AG09309 (cell line): ENCODE measurements around the gene KIAA0753.

ENCODE experiments used
- DNase-seq: peaks from one replicate; pipeline ENCODE4 v3.0.0-alpha.2; 2010; ENCODE audit warnings: low read depth
- H3K4me3 ChIP-seq: 2 replicates; pipeline ENCODE4 v1.5.1; 2011; ENCODE audit warnings: mild to moderate bottlenecking, low read depth, low read length, moderate library complexity; ENCODE audit not compliant: control insufficient read depth
- TF ChIP-seq, protein P1 (sequence below): IDR thresholded peaks from 2 replicates; pipeline ENCODE4 v1.5.1; 2011; ENCODE audit warnings: mild to moderate bottlenecking, low read depth, low read length, inconsistent platforms; ENCODE audit not compliant: insufficient read depth, control insufficient read depth; ENCODE audit errors: missing control alignments

KIAA0753 gene

DNA sequence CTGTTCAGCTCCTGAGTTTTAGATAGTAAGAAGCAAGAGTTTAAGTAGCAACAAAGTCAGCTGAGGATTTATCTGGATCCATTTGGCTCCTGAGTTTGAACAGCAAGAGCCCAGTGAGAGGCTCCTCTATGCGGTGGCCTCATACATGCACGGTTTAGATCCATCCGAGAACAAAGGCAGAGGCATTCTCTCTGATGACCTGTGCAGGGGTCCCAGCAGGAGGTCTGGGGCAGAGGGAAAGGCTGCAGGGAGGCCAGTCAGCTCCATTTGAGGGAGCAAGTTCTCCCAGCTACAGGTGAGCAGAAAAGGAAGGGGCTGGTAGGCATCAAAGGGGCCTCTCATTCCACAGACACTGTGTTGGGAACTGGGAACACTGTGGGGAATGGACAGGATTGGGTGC, 100.6 kb downstream of the KIAA0753 start:
- TF ChIP-seq, protein P1, sequence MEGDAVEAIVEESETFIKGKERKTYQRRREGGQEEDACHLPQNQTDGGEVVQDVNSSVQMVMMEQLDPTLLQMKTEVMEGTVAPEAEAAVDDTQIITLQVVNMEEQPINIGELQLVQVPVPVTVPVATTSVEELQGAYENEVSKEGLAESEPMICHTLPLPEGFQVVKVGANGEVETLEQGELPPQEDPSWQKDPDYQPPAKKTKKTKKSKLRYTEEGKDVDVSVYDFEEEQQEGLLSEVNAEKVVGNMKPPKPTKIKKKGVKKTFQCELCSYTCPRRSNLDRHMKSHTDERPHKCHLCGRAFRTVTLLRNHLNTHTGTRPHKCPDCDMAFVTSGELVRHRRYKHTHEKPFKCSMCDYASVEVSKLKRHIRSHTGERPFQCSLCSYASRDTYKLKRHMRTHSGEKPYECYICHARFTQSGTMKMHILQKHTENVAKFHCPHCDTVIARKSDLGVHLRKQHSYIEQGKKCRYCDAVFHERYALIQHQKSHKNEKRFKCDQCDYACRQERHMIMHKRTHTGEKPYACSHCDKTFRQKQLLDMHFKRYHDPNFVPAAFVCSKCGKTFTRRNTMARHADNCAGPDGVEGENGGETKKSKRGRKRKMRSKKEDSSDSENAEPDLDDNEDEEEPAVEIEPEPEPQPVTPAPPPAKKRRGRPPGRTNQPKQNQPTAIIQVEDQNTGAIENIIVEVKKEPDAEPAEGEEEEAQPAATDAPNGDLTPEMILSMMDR: no peak
- no peak for DNase-seq
- no peak overlapping the region for H3K4me3 ChIP-seq

DNA sequence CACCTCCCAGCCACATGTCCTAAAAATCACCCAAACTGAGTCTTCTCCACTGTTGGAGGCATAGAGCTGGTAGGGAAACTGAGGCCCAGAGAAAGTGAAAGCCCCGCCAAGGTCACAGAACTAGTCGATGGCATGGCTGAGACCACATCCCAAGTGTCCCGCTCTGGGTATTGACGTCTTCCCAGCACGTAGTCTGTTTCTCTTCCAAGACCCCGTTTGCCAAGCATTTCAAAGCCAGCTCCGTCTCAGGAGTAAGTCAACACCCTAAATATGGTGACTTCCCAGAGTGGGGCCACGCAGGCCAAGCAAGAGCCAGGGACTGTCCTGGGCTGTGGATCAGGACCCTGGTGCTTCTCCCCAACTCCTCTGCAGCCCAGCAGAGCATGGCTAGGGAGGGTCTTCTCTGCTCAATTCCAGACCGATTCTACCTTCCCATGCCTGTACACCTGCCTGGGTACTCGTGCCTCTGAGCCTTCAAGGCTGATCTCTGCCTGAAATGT, 103.9 kb downstream of the KIAA0753 start:
- TF ChIP-seq, protein P1: no peak
- no peak for DNase-seq
- H3K4me3 ChIP-seq: no peak overlapping the region

DNA sequence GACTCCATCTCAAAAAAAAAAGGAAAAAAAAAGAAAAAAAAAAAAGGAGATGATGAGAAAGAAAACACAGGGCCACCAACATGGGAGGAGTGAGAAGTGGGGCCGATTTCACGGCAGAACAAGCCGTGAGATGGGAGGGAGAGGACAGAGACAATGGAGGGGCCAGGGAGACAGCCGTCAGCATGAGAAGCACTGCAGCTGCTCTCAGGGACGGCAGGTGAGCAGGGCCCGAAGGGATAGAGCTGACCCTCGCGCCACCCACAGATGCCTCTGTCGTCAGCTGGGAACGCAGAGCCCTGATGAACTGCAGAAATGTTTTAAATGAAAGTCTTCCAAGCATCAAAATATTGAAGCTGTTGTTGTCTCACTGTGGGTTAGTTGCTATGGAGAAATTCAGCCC, 104.5 kb downstream of the KIAA0753 start:
- TF ChIP-seq, protein P1: no peak
- DNase-seq: no peak
- no peak overlapping the region for H3K4me3 ChIP-seq

- H3K4me3 ChIP-seq: no peak overlapping the region
- TF ChIP-seq, protein P1: no peak
These were observed 105.5 kb downstream of the KIAA0753 start for GRCh38 chr17:6534846-6535514.

GRCh38 chr17:6532441-6532885, 108.0 kb downstream of the KIAA0753 start:
- no peak for DNase-seq
- TF ChIP-seq, protein P1: no peak
- H3K4me3 ChIP-seq: no peak overlapping the region

More at GRCh38 chr17:6534846-6535514, 105.5 kb downstream of the KIAA0753 start:
- no peak for DNase-seq

GRCh38 chr17:6531575-6531974, 108.9 kb downstream of the KIAA0753 start:
- TF ChIP-seq, protein P1: no peak
- no peak for DNase-seq
- H3K4me3 ChIP-seq: no peak overlapping the region
